Memory B cell (primary cell): ENCODE data around the gene TRIM67.
A peak's percentile ranks its signal among the peaks of the same experiment; 100 is the strongest.

Source experiments
- ATAC-seq: fragments of 150-1000 bp; cut with Tn5 transposase; 2 replicates; pipeline ENCODE4 v1.10.0; 2021; ENCODE audit warnings: low read depth, mild to moderate bottlenecking, moderate library complexity
- DNase-seq, 2 donors: peaks; one replicate each; pipeline ENCODE4 v3.0.0; 2022; ENCODE audit warnings: low spot score in 2 of 2
- H3K27ac Mint-ChIP-seq: one replicate; pipeline ENCODE4 v1.8.0; 2022; ENCODE audit warnings: mild to moderate bottlenecking, moderate library complexity, mixed read lengths
- H3K27me3 Mint-ChIP-seq: one replicate; pipeline ENCODE4 v1.8.0; 2022; ENCODE audit warnings: mixed read lengths
- H3K36me3 Mint-ChIP-seq: one replicate; pipeline ENCODE4 v1.8.0; 2022; ENCODE audit warnings: mild to moderate bottlenecking, mixed read lengths
- H3K4me1 Mint-ChIP-seq: one replicate; pipeline ENCODE4 v1.8.0; 2022; ENCODE audit warnings: mixed read lengths
- H3K4me3 Mint-ChIP-seq: one replicate; pipeline ENCODE4 v1.8.0; 2022; ENCODE audit warnings: mild to moderate bottlenecking, moderate library complexity, mixed read lengths
- H3K9me3 Mint-ChIP-seq: one replicate; pipeline ENCODE4 v1.8.0; 2022; ENCODE audit warnings: mixed read lengths

Gene TRIM67

GRCh38 chr1:231233735-231234417 is 72.0 kb downstream of the TRIM67 start:
- H3K4me1 Mint-ChIP-seq, result peaks cover 27% of the 10 kb centered on the region
- H3K4me3 Mint-ChIP-seq, result no peak overlapping the region
- peaks cover 28% of the 10 kb centered on the region for H3K36me3 Mint-ChIP-seq
- no peak overlapping the region for H3K27ac Mint-ChIP-seq
- DNase-seq (no peak), ATAC-seq (no peak)
- no peaks in the 10 kb centered on the region for H3K9me3 Mint-ChIP-seq
- no peaks in the 10 kb centered on the region for H3K27me3 Mint-ChIP-seq

GRCh38 chr1:231234506-231234905 is 72.6 kb downstream of the TRIM67 start:
- no peaks in the 10 kb centered on the region for H3K27me3 Mint-ChIP-seq
- no peak overlapping the region for H3K27ac Mint-ChIP-seq
- H3K4me3 Mint-ChIP-seq, result no peak overlapping the region
- H3K4me1 Mint-ChIP-seq, result peaks cover 31% of the 10 kb centered on the region
- H3K9me3 Mint-ChIP-seq, result no peaks in the 10 kb centered on the region
- ATAC-seq (no peak), DNase-seq (no peak)
- peaks cover 29% of the 10 kb centered on the region for H3K36me3 Mint-ChIP-seq

GRCh38 chr1:231235526-231236207 is 73.8 kb downstream of the TRIM67 start:
- H3K4me1 Mint-ChIP-seq, result peaks cover 33% of the 10 kb centered on the region
- ATAC-seq, result no peak
- H3K36me3 Mint-ChIP-seq, result peaks cover 25% of the 10 kb centered on the region

GRCh38 chr1:231236208-231236591 is 74.3 kb downstream of the TRIM67 start:
- Mint-ChIP-seq H3K27me3 (no peaks in the 10 kb centered on the region), H3K36me3 (peaks cover 20% of the 10 kb centered on the region), H3K4me3 (no peak overlapping the region), H3K4me1 (peaks cover 29% of the 10 kb centered on the region), H3K9me3 (no peaks in the 10 kb centered on the region), H3K27ac (no peak overlapping the region)
- DNase-seq, result no peak
- ATAC-seq, result no peak

More at GRCh38 chr1:231235526-231236207, 73.8 kb downstream of the TRIM67 start:
- no peak overlapping the region for H3K4me3 Mint-ChIP-seq
- no peaks in the 10 kb centered on the region for H3K9me3 Mint-ChIP-seq
- no peak overlapping the region for H3K27ac Mint-ChIP-seq
- no peaks in the 10 kb centered on the region for H3K27me3 Mint-ChIP-seq
- DNase-seq, result no peak

GRCh38 chr1:231236938-231237337 is 75.1 kb downstream of the TRIM67 start:
- ATAC-seq (no peak), DNase-seq (no peak)
- no peaks in the 10 kb centered on the region for H3K9me3 Mint-ChIP-seq
- no peak overlapping the region for H3K4me3 Mint-ChIP-seq
- no peak overlapping the region for H3K27ac Mint-ChIP-seq
- no peaks in the 10 kb centered on the region for H3K27me3 Mint-ChIP-seq
- peaks cover 29% of the 10 kb centered on the region for H3K4me1 Mint-ChIP-seq
- H3K36me3 Mint-ChIP-seq, result peaks cover 17% of the 10 kb centered on the region

- H3K4me1 Mint-ChIP-seq, result peaks cover 29% of the 10 kb centered on the region
- H3K27ac Mint-ChIP-seq, result no peak overlapping the region
- no peaks in the 10 kb centered on the region for H3K9me3 Mint-ChIP-seq
- H3K27me3 Mint-ChIP-seq, result no peaks in the 10 kb centered on the region
- H3K4me3 Mint-ChIP-seq, result no peak overlapping the region
- ATAC-seq (no peak), DNase-seq (no peak)
- H3K36me3 Mint-ChIP-seq, result peaks cover 17% of the 10 kb centered on the region
Measured at GRCh38 chr1:231238298-231238697, 76.4 kb downstream of the TRIM67 start.

- Mint-ChIP-seq H3K27ac (peak overlapping the region; percentile 95), H3K27me3 (no peaks in the 10 kb centered on the region), H3K9me3 (no peaks in the 10 kb centered on the region), H3K36me3 (peaks cover 19% of the 10 kb centered on the region), H3K4me1 (peaks cover 35% of the 10 kb centered on the region), H3K4me3 (peak overlapping the region; percentile 96)
- peak; percentile 1 for ATAC-seq
- no peak for DNase-seq
Measured at GRCh38 chr1:231240531-231240882, 78.6 kb downstream of the TRIM67 start.

GRCh38 chr1:231240883-231241735 is 79.3 kb downstream of the TRIM67 start, which contains the start of gene GNPAT:
Gene GNPAT, plus strand, starts transcription at chr1:231241212. Its CDS starts 167 bp downstream, at chr1:231241379.
- Mint-ChIP-seq H3K4me3 (peak within 1 kb of the TSS; percentile 96), H3K9me3 (no peaks in the 10 kb centered on the region), H3K4me1 (peaks cover 35% of the 10 kb centered on the region), H3K27me3 (no peaks in the 10 kb centered on the region), H3K27ac (peak within 1 kb of the TSS; percentile 95), H3K36me3 (peaks cover 19% of the 10 kb centered on the region)
- DNase-seq (peak; percentile 87 to 93), ATAC-seq (peak; percentile 98)

- Mint-ChIP-seq H3K4me1 (peaks cover 35% of the 10 kb centered on the region), H3K36me3 (peaks cover 16% of the 10 kb centered on the region), H3K27ac (peak overlapping the region; percentile 95), H3K27me3 (no peaks in the 10 kb centered on the region), H3K9me3 (no peaks in the 10 kb centered on the region), H3K4me3 (peak overlapping the region; percentile 96)
- DNase-seq (no peak), ATAC-seq (no peak)
Measured at GRCh38 chr1:231241750-231242149, 79.9 kb downstream of the TRIM67 start.

- no peaks in the 10 kb centered on the region for H3K27me3 Mint-ChIP-seq
- H3K36me3 Mint-ChIP-seq, result peaks cover 18% of the 10 kb centered on the region
- ATAC-seq (no peak), DNase-seq (no peak)
- no peaks in the 10 kb centered on the region for H3K9me3 Mint-ChIP-seq
- peaks cover 37% of the 10 kb centered on the region for H3K4me1 Mint-ChIP-seq
- no peak overlapping the region for H3K27ac Mint-ChIP-seq
- peak overlapping the region; percentile 96 for H3K4me3 Mint-ChIP-seq
Measured at GRCh38 chr1:231242516-231243198, 80.8 kb downstream of the TRIM67 start.

- Mint-ChIP-seq H3K36me3 (peaks cover 26% of the 10 kb centered on the region), H3K27ac (no peak overlapping the region), H3K4me1 (peaks cover 16% of the 10 kb centered on the region)
Measured at GRCh38 chr1:231248778-231249177, 86.9 kb downstream of the TRIM67 start.

GRCh38 chr1:231252336-231252735 is 90.5 kb downstream of the TRIM67 start:
- Mint-ChIP-seq H3K27ac (peak overlapping the region; percentile 32), H3K4me1 (peaks cover 6% of the 10 kb centered on the region), H3K4me3 (no peak overlapping the region), H3K36me3 (peaks cover 39% of the 10 kb centered on the region), H3K27me3 (no peaks in the 10 kb centered on the region), H3K9me3 (peaks cover under 1% of the 10 kb centered on the region)
- ATAC-seq (no peak), DNase-seq (no peak)

More at GRCh38 chr1:231248778-231249177, 86.9 kb downstream of the TRIM67 start:
- H3K9me3 Mint-ChIP-seq, result no peaks in the 10 kb centered on the region
- H3K27me3 Mint-ChIP-seq, result no peaks in the 10 kb centered on the region
- H3K4me3 Mint-ChIP-seq, result no peak overlapping the region
- ATAC-seq (no peak), DNase-seq (no peak)

- Mint-ChIP-seq H3K27me3 (no peaks in the 10 kb centered on the region), H3K4me1 (peaks cover 4% of the 10 kb centered on the region), H3K9me3 (peaks cover 3% of the 10 kb centered on the region), H3K4me3 (no peak overlapping the region), H3K27ac (no peak overlapping the region), H3K36me3 (peaks cover 45% of the 10 kb centered on the region)
- ATAC-seq (no peak), DNase-seq (no peak)
Measured at GRCh38 chr1:231260351-231260750, 98.5 kb downstream of the TRIM67 start.
